ENCODE data around the gene ZNF750.

DNA sequence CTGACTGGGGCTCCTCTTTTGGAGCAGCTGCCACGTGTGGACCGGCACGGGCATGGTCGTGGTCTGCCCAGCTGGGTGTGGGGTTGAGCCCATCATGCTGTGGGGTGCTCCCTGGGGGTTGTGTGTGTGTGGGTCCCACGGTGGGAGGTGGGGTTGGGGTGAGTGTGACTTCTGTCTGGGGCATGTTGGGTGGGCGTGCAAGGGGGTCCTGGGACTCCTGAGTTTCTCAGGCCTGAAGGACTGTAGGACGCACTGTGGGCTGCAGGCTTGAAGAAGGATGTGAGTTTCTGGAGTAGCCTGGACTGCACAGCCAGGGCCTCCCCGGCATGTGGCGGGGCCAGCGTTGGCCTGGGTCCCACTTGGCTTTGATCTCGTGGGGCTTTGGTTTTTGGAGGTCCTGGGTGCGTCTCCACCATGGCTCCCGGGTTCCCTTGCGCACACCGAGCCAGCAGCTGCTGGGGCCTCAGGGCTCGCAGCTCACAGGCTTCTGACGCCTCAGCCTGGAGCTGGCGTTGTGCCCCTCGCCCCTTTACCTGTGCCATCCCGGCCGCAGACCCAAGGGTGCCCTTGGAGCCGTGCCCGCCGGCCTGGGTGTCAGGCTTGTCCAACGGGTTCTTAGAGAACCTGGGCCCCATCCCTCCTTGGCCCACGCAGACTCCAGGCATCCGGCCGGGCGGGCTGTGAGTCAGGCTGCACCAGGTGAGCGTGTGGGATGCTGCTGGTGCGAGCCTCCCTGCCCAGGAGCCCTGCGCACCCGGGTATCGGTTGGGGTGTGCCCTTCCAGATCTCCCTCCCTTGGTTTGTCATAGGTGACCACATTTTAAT, 34.4 kb upstream of the ZNF750 start:
- TF ChIP-seq, protein P1, sequence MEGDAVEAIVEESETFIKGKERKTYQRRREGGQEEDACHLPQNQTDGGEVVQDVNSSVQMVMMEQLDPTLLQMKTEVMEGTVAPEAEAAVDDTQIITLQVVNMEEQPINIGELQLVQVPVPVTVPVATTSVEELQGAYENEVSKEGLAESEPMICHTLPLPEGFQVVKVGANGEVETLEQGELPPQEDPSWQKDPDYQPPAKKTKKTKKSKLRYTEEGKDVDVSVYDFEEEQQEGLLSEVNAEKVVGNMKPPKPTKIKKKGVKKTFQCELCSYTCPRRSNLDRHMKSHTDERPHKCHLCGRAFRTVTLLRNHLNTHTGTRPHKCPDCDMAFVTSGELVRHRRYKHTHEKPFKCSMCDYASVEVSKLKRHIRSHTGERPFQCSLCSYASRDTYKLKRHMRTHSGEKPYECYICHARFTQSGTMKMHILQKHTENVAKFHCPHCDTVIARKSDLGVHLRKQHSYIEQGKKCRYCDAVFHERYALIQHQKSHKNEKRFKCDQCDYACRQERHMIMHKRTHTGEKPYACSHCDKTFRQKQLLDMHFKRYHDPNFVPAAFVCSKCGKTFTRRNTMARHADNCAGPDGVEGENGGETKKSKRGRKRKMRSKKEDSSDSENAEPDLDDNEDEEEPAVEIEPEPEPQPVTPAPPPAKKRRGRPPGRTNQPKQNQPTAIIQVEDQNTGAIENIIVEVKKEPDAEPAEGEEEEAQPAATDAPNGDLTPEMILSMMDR (IDR thresholded peaks at IDR 0.05) = no peak
- TF ChIP-seq POLR2A (IDR thresholded peaks at IDR 0.05) = no peak
